Keratinocyte (primary cell): Measurements from ENCODE around the gene ZDHHC1. TPM values are rescaled to one million over a fixed set of nuclear protein-coding genes. Genes with fewer than 3 reads are reported as not detected.

Experiments used
- DNase-seq: peaks from one replicate; pipeline ENCODE4 v3.0.0-alpha.2; 2011; ENCODE audit warnings: low read depth, missing footprints, low spot score
- FAIRE-seq: peaks from 2 replicates; lab custom pipeline; 2011; peaks lifted over from hg19 to GRCh38; lab: Jason Lieb, UNC
- H2AFZ ChIP-seq: 2 replicates; pipeline ENCODE4 v1.6.0; 2012; ENCODE audit warnings: low read length, control low read depth, inconsistent platforms; ENCODE audit not compliant: control insufficient read depth
- H3K27ac ChIP-seq: 2 replicates; pipeline ENCODE4 v1.5.1; 2011; ENCODE audit warnings: low read length; ENCODE audit not compliant: control insufficient read depth, insufficient read depth
- H3K27me3 ChIP-seq: 3 replicates; pipeline ENCODE4 v1.6.0; 2011; ENCODE audit warnings: low read length; ENCODE audit not compliant: control insufficient read depth, insufficient read depth; ENCODE audit errors: extremely low read depth
- H3K36me3 ChIP-seq, 2 experiments: 2 replicates in 1 of 2; 3 replicates in 1 of 2; pipeline ENCODE4 v1.5.1; 2011; ENCODE audit warnings: low read length in 2 of 2, mild to moderate bottlenecking in 1 of 2; ENCODE audit not compliant: control insufficient read depth in 2 of 2, insufficient read depth in 2 of 2; ENCODE audit errors: extremely low read depth in 1 of 2
- H3K4me1 ChIP-seq: 3 replicates; pipeline ENCODE4 v1.5.1; 2011; ENCODE audit warnings: low read length; ENCODE audit not compliant: control insufficient read depth, insufficient read depth; ENCODE audit errors: extremely low read depth
- H3K4me2 ChIP-seq: 3 replicates; pipeline ENCODE4 v1.6.0; 2011; ENCODE audit warnings: low read depth, low read length; ENCODE audit not compliant: control insufficient read depth, insufficient read depth; ENCODE audit errors: extremely low read depth
- H3K4me3 ChIP-seq, 3 experiments: fragments of 200-600 bp in 1 of 3; sonication (generic) in 1 of 3; 2 replicates in 2 of 3; 3 replicates in 1 of 3; pipeline ENCODE4 v1.5.1; 2011 to 2016; ENCODE audit warnings: low read length in 3 of 3, mild to moderate bottlenecking in 3 of 3, control low read depth in 2 of 3, inconsistent platforms in 1 of 3, low read depth in 1 of 3, mixed read lengths in 1 of 3, mixed run types in 1 of 3, moderate library complexity in 1 of 3; ENCODE audit not compliant: control insufficient read depth in 2 of 3, insufficient read depth in 2 of 3; ENCODE audit errors: extremely low read depth in 1 of 3
- H3K79me2 ChIP-seq: 2 replicates; pipeline ENCODE4 v1.6.0; 2012; ENCODE audit warnings: low read length; ENCODE audit not compliant: control insufficient read depth, insufficient read depth
- H3K9ac ChIP-seq: 3 replicates; pipeline ENCODE4 v1.6.0; 2011; ENCODE audit warnings: low read length; ENCODE audit not compliant: control insufficient read depth, insufficient read depth; ENCODE audit errors: extremely low read depth
- H3K9me1 ChIP-seq: 3 replicates; pipeline ENCODE4 v1.6.0; 2011; ENCODE audit warnings: low read length; ENCODE audit not compliant: control insufficient read depth, insufficient read depth; ENCODE audit errors: extremely low read depth
- H3K9me3 ChIP-seq: 2 replicates; pipeline ENCODE4 v1.5.1; 2012; ENCODE audit warnings: low read depth, low read length; ENCODE audit not compliant: control insufficient read depth
- H4K20me1 ChIP-seq: 3 replicates; pipeline ENCODE4 v1.6.0; 2011; ENCODE audit warnings: low read length; ENCODE audit not compliant: control insufficient read depth, insufficient read depth; ENCODE audit errors: extremely low read depth
- CTCF ChIP-seq, 3 experiments: IDR thresholded peaks in 1 of 3; conservative IDR thresholded peaks in 1 of 3; optimal IDR thresholded peaks in 1 of 3; 2 replicates in 2 of 3; 3 replicates in 1 of 3; pipeline versions ENCODE3 to v1.5.1; 2011; ENCODE audit warnings: low read length in 3 of 3, mild to moderate bottlenecking in 3 of 3, moderate library complexity in 2 of 3, control low read depth in 1 of 3, inconsistent platforms in 1 of 3; ENCODE audit not compliant: insufficient read depth in 2 of 3; ENCODE audit errors: extremely low read depth in 1 of 3
- EZH2 ChIP-seq: IDR thresholded peaks from one replicate; pipeline ENCODE4 v1.6.1; 2012; ENCODE audit warnings: inconsistent platforms, mild to moderate bottlenecking, low read length, moderate library complexity
- dilution Hi-C: fragments of 300-500 bp; cut with MboI; formaldehyde crosslinking; loops from one replicate; pipeline ENCODE4 v1.7.0; 2020; ENCODE audit warnings: low sequenced_read_pairs; ENCODE audit not compliant: extremely low pct_ligation_motif_present
- polyA plus RNA-seq, 5 experiments: library from polyadenylated mRNA; depleted of rRNA in 3 of 5; stranded (reverse) in 3 of 5; stranded (forward) in 1 of 5; unstranded in 1 of 5; fragments of >200 nt; gene quantifications; 1 replicate in 1 of 5; 2 replicates in 3 of 5; 3 replicates in 1 of 5; pipeline versions ENCODE4 v1.2.1 to v1.2.3, GENCODE V29; 2011 to 2012; ENCODE audit warnings: missing spikeins in 2 of 5, low read depth in 1 of 5, low replicate concordance in 1 of 5

Gene ZDHHC1
- polyA plus RNA-seq, 1 donor (not counting 4 experiments of a cell fraction or from before 2014, with no cell fraction given): 1.1 TPM

DNA sequence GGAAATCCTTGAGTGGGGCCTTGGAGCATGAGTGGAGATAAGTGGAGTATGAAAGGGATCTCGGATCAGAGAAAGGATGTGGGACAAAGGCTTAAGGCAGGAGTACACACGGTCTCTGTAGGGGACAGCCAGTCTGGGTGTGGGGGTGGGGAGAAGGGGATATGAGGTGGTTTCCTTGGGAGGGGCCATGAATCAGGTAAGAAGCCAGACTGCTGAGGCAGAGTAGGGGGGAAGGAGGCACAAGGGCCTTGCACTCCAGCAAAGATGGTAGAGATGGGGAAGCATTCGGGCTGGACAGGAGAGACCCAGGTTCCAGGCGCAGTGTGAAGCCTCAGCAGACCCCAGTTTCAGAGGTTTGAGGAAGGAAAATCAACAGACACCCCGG, 16.2 kb upstream of the ZDHHC1 start:
- Histone ChIP-seq H3K9me3 (no peaks in the 10 kb centered on the region), H3K4me1 (peaks cover 12% of the 10 kb centered on the region), H3K4me2 (no peak overlapping the region), H3K4me3 (no peak overlapping the region), H3K36me3 (peaks cover 0 to 3% of the 10 kb centered on the region in 2 experiments), H3K27me3 (peaks cover 18% of the 10 kb centered on the region), H4K20me1 (peaks cover 10% of the 10 kb centered on the region), H3K27ac (no peak overlapping the region), H3K79me2 (no peaks in the 10 kb centered on the region), H3K9ac (no peak overlapping the region), H2AFZ (no peak overlapping the region), H3K9me1 (no peaks in the 10 kb centered on the region)
- no peak for DNase-seq
- dilution Hi-C loops: no loop called here
- TF ChIP-seq EZH2 (no peak), CTCF (optimal IDR thresholded peaks at IDR 0.05 in 1 of 3, IDR thresholded peaks at IDR 0.05 in 1 of 3, conservative IDR thresholded peaks at IDR 0.05 in 1 of 3; ENCODE audit: extremely low read depth in 1 of 3, insufficient read depth in 2 of 3, low read length in 3 of 3) (no peak)
- FAIRE-seq: no peak

- peaks cover 0 to 1% of the 10 kb centered on the region in 2 experiments for H3K36me3 ChIP-seq
- dilution Hi-C loops: no loop called here
- no peak overlapping the region for H3K9ac ChIP-seq
- no peak for TF ChIP-seq CTCF (optimal IDR thresholded peaks at IDR 0.05 in 1 of 3, IDR thresholded peaks at IDR 0.05 in 1 of 3, conservative IDR thresholded peaks at IDR 0.05 in 1 of 3; ENCODE audit: extremely low read depth in 1 of 3, insufficient read depth in 2 of 3, low read length in 3 of 3)
- H3K9me1 ChIP-seq: no peaks in the 10 kb centered on the region
- H3K9me3 ChIP-seq: no peaks in the 10 kb centered on the region
- DNase-seq (no peak), FAIRE-seq (no peak)
- peaks cover 12% of the 10 kb centered on the region for H3K4me1 ChIP-seq
- peaks cover 10% of the 10 kb centered on the region for H4K20me1 ChIP-seq
- peak overlapping the region in 1 of 3 experiments; percentile 59 for H3K4me3 ChIP-seq
- no peak overlapping the region for H2AFZ ChIP-seq
- H3K27me3 ChIP-seq: peaks cover 18% of the 10 kb centered on the region
- peak overlapping the region; percentile 74 for H3K4me2 ChIP-seq
- no peak overlapping the region for H3K27ac ChIP-seq
- H3K79me2 ChIP-seq: no peaks in the 10 kb centered on the region
These were observed 15.7 kb upstream of the ZDHHC1 start for GRCh38 chr16:67431775-67432505.
